ENCODE data around the gene WDCP. TPM values are rescaled to one million over a fixed set of nuclear protein-coding genes. Genes with fewer than 3 reads are reported as not detected.

WDCP gene
- total RNA-seq, 1 experiment from 2014 or later = 5.6 TPM

DNA sequence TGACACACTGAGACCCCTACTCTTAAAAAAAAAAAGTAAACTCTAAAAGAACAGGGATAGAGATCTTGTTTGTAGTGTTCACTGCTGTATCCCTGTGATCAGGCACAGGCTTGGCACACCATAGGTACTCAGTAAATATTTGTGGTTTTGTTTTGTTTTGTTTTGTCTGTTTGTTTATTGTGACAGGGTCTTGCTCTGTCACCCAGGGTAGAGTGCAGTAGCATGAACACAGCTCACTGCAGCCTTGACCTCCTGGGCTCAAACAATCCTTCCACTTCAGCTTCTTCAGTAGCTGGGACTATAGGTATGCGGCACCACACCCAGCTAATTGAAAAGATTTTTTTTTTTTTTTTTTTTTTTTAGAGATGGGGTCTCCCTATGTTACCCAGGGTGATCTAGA lies 5.8 kb upstream of the WDCP start:
- Histone ChIP-seq H3K4me2 (ENCODE audit: low read length) (no peak overlapping the region), H2AFZ (ENCODE audit: low read length) (no peak overlapping the region), H3K4me1 (ENCODE audit: insufficient read depth, low read length) (no peaks in the 10 kb centered on the region; the same call in 1 of the 2 replicates), H3K9me3 (ENCODE audit: low read length) (no peaks in the 10 kb centered on the region), H4K20me1 (ENCODE audit: low read length) (no peaks in the 10 kb centered on the region), H3K27me3 (ENCODE audit: low read length) (no peaks in the 10 kb centered on the region), H3K36me3 (ENCODE audit: low read depth, low read length) (no peaks in the 10 kb centered on the region), H3K9ac (ENCODE audit: low read length) (no peak overlapping the region), H3K27ac (ENCODE audit: low read length) (no peak overlapping the region), H3K79me2 (ENCODE audit: low read length) (no peaks in the 10 kb centered on the region), H3K9me2 (replicated peaks; ENCODE audit: low read length) (no peaks in the 10 kb centered on the region), H3K4me3 (ENCODE audit: low read length) (no peak overlapping the region), H3F3A (ENCODE audit: low read length, unreplicated experiment) (no peaks in the 10 kb centered on the region)
- no peak for TF ChIP-seq EZH2phosphoT487 (IDR thresholded peaks at IDR 0.05; ENCODE audit: borderline replicate concordance, low read length)
- TF ChIP-seq, protein P1, sequence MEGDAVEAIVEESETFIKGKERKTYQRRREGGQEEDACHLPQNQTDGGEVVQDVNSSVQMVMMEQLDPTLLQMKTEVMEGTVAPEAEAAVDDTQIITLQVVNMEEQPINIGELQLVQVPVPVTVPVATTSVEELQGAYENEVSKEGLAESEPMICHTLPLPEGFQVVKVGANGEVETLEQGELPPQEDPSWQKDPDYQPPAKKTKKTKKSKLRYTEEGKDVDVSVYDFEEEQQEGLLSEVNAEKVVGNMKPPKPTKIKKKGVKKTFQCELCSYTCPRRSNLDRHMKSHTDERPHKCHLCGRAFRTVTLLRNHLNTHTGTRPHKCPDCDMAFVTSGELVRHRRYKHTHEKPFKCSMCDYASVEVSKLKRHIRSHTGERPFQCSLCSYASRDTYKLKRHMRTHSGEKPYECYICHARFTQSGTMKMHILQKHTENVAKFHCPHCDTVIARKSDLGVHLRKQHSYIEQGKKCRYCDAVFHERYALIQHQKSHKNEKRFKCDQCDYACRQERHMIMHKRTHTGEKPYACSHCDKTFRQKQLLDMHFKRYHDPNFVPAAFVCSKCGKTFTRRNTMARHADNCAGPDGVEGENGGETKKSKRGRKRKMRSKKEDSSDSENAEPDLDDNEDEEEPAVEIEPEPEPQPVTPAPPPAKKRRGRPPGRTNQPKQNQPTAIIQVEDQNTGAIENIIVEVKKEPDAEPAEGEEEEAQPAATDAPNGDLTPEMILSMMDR (conservative IDR thresholded peaks at IDR 0.05; ENCODE audit: low read depth, low read length) = no peak
- no peak for TF ChIP-seq EZH2 (IDR thresholded peaks at IDR 0.05; ENCODE audit: low read length, unreplicated experiment)
- CTCF ChIA-PET = no interaction called here
- DNase-seq = no peak
- intact Hi-C loops (cut with micrococcal nuclease) = no loop called here
- POLR2A ChIA-PET (ENCODE audit: unreplicated experiment) = no interaction called here
- ATAC-seq = no peak
- no TSS peak for BruUV-seq (replicated peaks)

DNA sequence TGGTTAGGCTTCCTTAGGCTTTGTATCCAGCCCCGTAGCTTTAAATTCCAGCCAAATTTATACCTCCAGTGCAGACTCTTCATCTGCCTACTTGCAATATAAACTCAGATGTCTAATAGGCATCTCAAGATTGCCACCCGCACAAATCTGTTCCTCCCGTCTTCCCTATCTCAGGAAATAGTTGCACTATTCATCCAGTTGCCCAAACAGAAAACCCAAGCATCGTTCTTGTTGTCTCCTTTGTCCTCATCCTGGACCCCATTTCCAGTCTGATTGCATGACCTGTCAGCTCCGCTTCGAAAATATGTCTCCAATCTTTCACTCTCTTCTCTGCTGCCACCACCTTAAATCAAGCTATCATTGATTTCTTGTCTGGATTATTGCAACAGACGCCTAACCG lies 4.6 kb upstream of the WDCP start:
- no peaks in the 10 kb centered on the region for H3K9me2 ChIP-seq (replicated peaks; ENCODE audit: low read length)
- TF ChIP-seq EZH2phosphoT487 (IDR thresholded peaks at IDR 0.05; ENCODE audit: borderline replicate concordance, low read length) (no peak), EZH2 (IDR thresholded peaks at IDR 0.05; ENCODE audit: low read length, unreplicated experiment) (no peak)
- TF ChIP-seq, protein P1 (conservative IDR thresholded peaks at IDR 0.05; ENCODE audit: low read depth, low read length) = no peak
- no peaks in the 10 kb centered on the region for H4K20me1 ChIP-seq (ENCODE audit: low read length)
- peaks cover 3% of the 10 kb centered on the region for H3K79me2 ChIP-seq (ENCODE audit: low read length)
- H3K4me2 ChIP-seq (ENCODE audit: low read length) = no peak overlapping the region
- ChIA-PET POLR2A (ENCODE audit: unreplicated experiment) (no interaction called here), CTCF (interaction anchor here (0.5 kb wide), 1 partner anchor 27 kb away, joined by 8 read pairs; no protein-coding TSS in a partner anchor)
- no peak overlapping the region for H2AFZ ChIP-seq (ENCODE audit: low read length)
- H3K27me3 ChIP-seq (ENCODE audit: low read length) = no peaks in the 10 kb centered on the region
- H3K27ac ChIP-seq (ENCODE audit: low read length) = no peak overlapping the region
- no TSS peak for BruUV-seq (replicated peaks)
- no peaks in the 10 kb centered on the region for H3K36me3 ChIP-seq (ENCODE audit: low read depth, low read length)
- no peaks in the 10 kb centered on the region for H3F3A ChIP-seq (ENCODE audit: low read length, unreplicated experiment)
- peaks cover 4% of the 10 kb centered on the region for H3K4me1 ChIP-seq (ENCODE audit: insufficient read depth, low read length)
- ATAC-seq (no peak), DNase-seq (no peak)
- no peak overlapping the region for H3K9ac ChIP-seq (ENCODE audit: low read length)
- no peak overlapping the region for H3K4me3 ChIP-seq (ENCODE audit: low read length)
- no peaks in the 10 kb centered on the region for H3K9me3 ChIP-seq (ENCODE audit: low read length)
- intact Hi-C loops (cut with micrococcal nuclease) = no loop called here

DNA sequence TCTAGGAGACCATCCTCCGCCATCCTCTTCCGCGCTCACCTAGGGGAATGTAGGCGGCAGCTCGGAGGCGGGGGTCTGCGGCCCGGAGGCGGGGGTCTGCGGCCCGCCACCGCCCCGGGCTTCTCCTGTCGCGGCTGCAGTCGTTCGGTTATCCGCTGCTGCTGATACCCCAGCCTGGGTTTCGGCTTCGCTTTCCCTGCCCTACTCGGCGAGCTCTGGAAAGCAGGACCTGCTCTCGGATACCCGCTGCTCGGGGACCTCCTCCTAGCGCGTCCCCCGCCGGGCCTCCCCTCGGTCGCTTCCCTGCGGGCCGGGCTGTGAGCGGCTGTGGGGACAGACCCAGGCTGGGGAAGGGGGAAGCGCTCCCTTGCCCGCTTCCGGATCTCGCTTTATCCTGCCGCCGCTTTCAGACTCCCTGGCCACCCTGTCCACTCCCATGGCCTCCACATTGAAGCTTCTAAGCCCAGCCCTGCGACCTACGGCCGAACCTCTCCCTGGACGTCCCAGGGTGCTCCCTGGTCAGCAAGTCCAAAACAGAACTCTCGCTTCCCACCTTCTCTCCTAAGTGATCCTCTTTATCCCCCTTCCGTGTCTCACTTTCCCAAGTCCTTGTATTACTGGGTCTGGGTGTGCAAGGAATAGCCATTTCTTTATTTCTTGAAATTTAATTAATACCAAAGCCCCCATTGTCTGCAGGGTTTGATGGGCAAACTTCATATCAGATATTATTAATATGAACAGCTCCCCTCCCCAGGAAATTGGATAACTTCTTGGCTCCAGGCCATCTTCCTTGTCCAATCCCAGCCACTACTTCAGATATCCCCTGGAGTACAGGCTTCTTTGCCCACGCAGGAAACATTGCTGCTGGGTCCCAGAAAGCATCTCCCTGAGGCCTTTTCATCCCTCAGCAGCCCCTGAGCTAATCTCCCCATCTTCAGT lies 3.1 kb upstream of the WDCP start:
- no peaks in the 10 kb centered on the region for H3K9me2 ChIP-seq (replicated peaks; ENCODE audit: low read length)
- ChIA-PET POLR2A (ENCODE audit: unreplicated experiment) (no interaction called here), CTCF (no interaction called here)
- H3K4me3 ChIP-seq (ENCODE audit: low read length) = peak overlapping the region; percentile 64; the same call in 1 of the 2 replicates
- no peaks in the 10 kb centered on the region for H3F3A ChIP-seq (ENCODE audit: low read length, unreplicated experiment)
- no peaks in the 10 kb centered on the region for H3K36me3 ChIP-seq (ENCODE audit: low read depth, low read length)
- no peaks in the 10 kb centered on the region for H3K27me3 ChIP-seq (ENCODE audit: low read length)
- no peak overlapping the region for H2AFZ ChIP-seq (ENCODE audit: low read length)
- H3K27ac ChIP-seq (ENCODE audit: low read length) = no peak overlapping the region
- no peaks in the 10 kb centered on the region for H3K9me3 ChIP-seq (ENCODE audit: low read length)
- ATAC-seq = no peak
- peak overlapping the region; percentile 84 for H3K4me2 ChIP-seq (ENCODE audit: low read length)
- intact Hi-C loops (cut with micrococcal nuclease) = no loop called here
- no peaks in the 10 kb centered on the region for H4K20me1 ChIP-seq (ENCODE audit: low read length)
- no TSS peak for BruUV-seq (replicated peaks)
- peaks cover 11% of the 10 kb centered on the region for H3K4me1 ChIP-seq (ENCODE audit: insufficient read depth, low read length)
- peaks cover 13% of the 10 kb centered on the region for H3K79me2 ChIP-seq (ENCODE audit: low read length)
- no peak overlapping the region for H3K9ac ChIP-seq (ENCODE audit: low read length)
- no peak for DNase-seq
- TF ChIP-seq EZH2phosphoT487 (IDR thresholded peaks at IDR 0.05; ENCODE audit: borderline replicate concordance, low read length) = no peak
- TF ChIP-seq, protein P1 (conservative IDR thresholded peaks at IDR 0.05; ENCODE audit: low read depth, low read length) = no peak
- no peak for TF ChIP-seq EZH2 (IDR thresholded peaks at IDR 0.05; ENCODE audit: low read length, unreplicated experiment)
